PC-3 (cell line): ENCODE measurements around the gene CD80. TPM values are rescaled to one million over a fixed set of nuclear protein-coding genes. Genes with fewer than 3 reads are reported as not detected.

Source experiments
- ATAC-seq: fragments of 200-7000 bp; cut with Tn5 transposase; 2 replicates; pipeline ENCODE4 v1.9.1; 2020; ENCODE audit warnings: mild to moderate bottlenecking, moderate library complexity
- BruUV-seq: library from RNA; stranded (reverse); fragments of 400-500 nt; replicated peaks from 2 replicates; lab custom pipeline; 2021; lab: Mats Ljungman, UMichigan
- CTCF ChIA-PET: fragments of 300-600 bp; sonication (Branson Sonifier 250); formaldehyde crosslinking; loops from one replicate; lab custom pipeline; 2022; ENCODE audit warnings: antibody characterized with exemption; lab: Charles Lee
- POLR2A ChIA-PET: fragments of 300-600 bp; sonication (Branson Sonifier 250); formaldehyde crosslinking; loops from one replicate; lab custom pipeline; 2022; ENCODE audit warnings: antibody characterized with exemption; ENCODE audit not compliant: unreplicated experiment; lab: Charles Lee
- DNase-seq: peaks from one replicate; pipeline ENCODE4 v3.0.0-alpha.2; 2015
- H2AFZ ChIP-seq: fragments of 300-600 bp; sonication (generic); 2 replicates; pipeline ENCODE4 v1.6.0; 2016; ENCODE audit warnings: antibody characterized with exemption, low read length
- H3F3A ChIP-seq: fragments of 300-600 bp; sonication (generic); one replicate; pipeline ENCODE4 v1.6.0; 2017; ENCODE audit warnings: antibody characterized with exemption, low read length, control low read depth, mild to moderate bottlenecking; ENCODE audit not compliant: unreplicated experiment
- H3K27ac ChIP-seq: fragments of 300-600 bp; sonication (generic); 2 replicates; pipeline ENCODE4 v1.5.1; 2016; ENCODE audit warnings: mild to moderate bottlenecking, low read length
- H3K27me3 ChIP-seq: fragments of 300-600 bp; sonication (generic); 2 replicates; pipeline ENCODE4 v1.6.1; 2016; ENCODE audit warnings: low read length, mixed read lengths
- H3K36me3 ChIP-seq: fragments of 300-600 bp; sonication (generic); 2 replicates; pipeline ENCODE4 v1.6.1; 2016; ENCODE audit warnings: low read depth, mixed run types, low read length, mixed read lengths
- H3K4me1 ChIP-seq: fragments of 300-600 bp; sonication (generic); 2 replicates; pipeline ENCODE4 v1.5.1; 2016; ENCODE audit warnings: low read length; ENCODE audit not compliant: insufficient read depth
- H3K4me2 ChIP-seq: fragments of 300-600 bp; sonication (generic); 2 replicates; pipeline ENCODE4 v1.6.0; 2016; ENCODE audit warnings: low read length
- H3K4me3 ChIP-seq: fragments of 300-600 bp; sonication (generic); 2 replicates; pipeline ENCODE4 v1.5.1; 2016; ENCODE audit warnings: mild to moderate bottlenecking, low read length, mixed read lengths
- H3K79me2 ChIP-seq: fragments of 300-600 bp; sonication (generic); 2 replicates; pipeline ENCODE4 v1.6.1; 2017; ENCODE audit warnings: low read length, mixed read lengths
- H3K9ac ChIP-seq: fragments of 300-600 bp; sonication (generic); 2 replicates; pipeline ENCODE4 v1.6.0; 2016; ENCODE audit warnings: mild to moderate bottlenecking, low read length
- H3K9me2 ChIP-seq: fragments of 300-600 bp; sonication (generic); replicated peaks from 2 replicates; pipeline ENCODE4 v1.6.1; 2016; ENCODE audit warnings: mixed run types, low read length, mixed read lengths
- H3K9me3 ChIP-seq: fragments of 300-600 bp; sonication (generic); 2 replicates; pipeline ENCODE4 v1.6.1; 2016; ENCODE audit warnings: low read length, mixed read lengths
- H4K20me1 ChIP-seq: fragments of 300-600 bp; sonication (generic); 2 replicates; pipeline ENCODE4 v1.6.1; 2016; ENCODE audit warnings: low read length, mixed read lengths
- EZH2 ChIP-seq: fragments of 300-600 bp; sonication (generic); IDR thresholded peaks from one replicate; pipeline ENCODE4 v1.6.1; 2017; ENCODE audit warnings: antibody characterized with exemption, mild to moderate bottlenecking, low read length; ENCODE audit not compliant: unreplicated experiment
- EZH2phosphoT487 ChIP-seq: fragments of 300-600 bp; sonication (generic); IDR thresholded peaks from 2 replicates; pipeline ENCODE4 v1.6.1; 2018; ENCODE audit warnings: mild to moderate bottlenecking, antibody characterized with exemption, low read length, borderline replicate concordance
- intact Hi-C: fragments of 100-400 bp; cut with micrococcal nuclease; formaldehyde crosslinking; loops from 2 replicates; pipeline ENCODE4 v1.9.0; 2023
- total RNA-seq: library from RNA; depleted of rRNA; stranded (reverse); fragments of >200 nt; gene quantifications from 2 replicates; pipeline ENCODE4 v1.2.3, GENCODE V29; 2014
- TF ChIP-seq, protein P1 (sequence below): fragments of 300-600 bp; sonication (generic); conservative IDR thresholded peaks from 2 replicates; pipeline ENCODE4 v1.5.1; 2017; ENCODE audit warnings: antibody characterized with exemption, low read depth, mild to moderate bottlenecking, low read length

The CD80 gene
- total RNA-seq, 1 experiment from 2014 or later, result not detected

DNA sequence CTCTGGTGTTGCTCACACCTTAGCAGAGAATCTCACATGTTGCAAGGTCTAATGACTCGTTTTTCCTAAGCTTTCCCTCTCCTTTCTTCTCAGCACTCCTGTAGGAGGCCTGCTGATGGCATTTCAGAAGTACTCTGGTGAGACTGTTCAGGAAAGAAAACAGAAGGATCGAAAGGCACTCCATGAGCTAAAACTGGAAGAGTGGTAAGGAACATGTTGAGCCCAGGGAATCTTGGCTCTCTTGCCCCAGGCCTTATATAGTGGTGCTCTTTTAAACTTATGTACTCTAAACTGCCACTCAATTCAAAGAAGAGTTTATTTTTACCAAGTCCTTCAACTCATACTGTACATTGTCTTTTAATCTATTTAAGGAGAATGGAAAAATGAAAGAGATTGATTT is 42.3 kb downstream of the CD80 start:
- Histone ChIP-seq H4K20me1 (no peaks in the 10 kb centered on the region), H3K9ac (no peak overlapping the region), H3K79me2 (no peaks in the 10 kb centered on the region), H3K9me3 (no peaks in the 10 kb centered on the region), H2AFZ (no peak overlapping the region), H3K36me3 (peaks cover 74% of the 10 kb centered on the region), H3K27me3 (no peaks in the 10 kb centered on the region), H3K9me2 (no peaks in the 10 kb centered on the region), H3K27ac (no peak overlapping the region), H3K4me2 (no peak overlapping the region), H3K4me1 (no peaks in the 10 kb centered on the region), H3K4me3 (no peak overlapping the region), H3F3A (no peaks in the 10 kb centered on the region)
- DNase-seq (no peak), ATAC-seq (no peak)
- intact Hi-C loops, result no loop called here
- POLR2A ChIA-PET, result no interaction called here
- CTCF ChIA-PET, result no interaction called here
- TF ChIP-seq EZH2 (no peak), EZH2phosphoT487 (no peak)
- TF ChIP-seq, protein P1, sequence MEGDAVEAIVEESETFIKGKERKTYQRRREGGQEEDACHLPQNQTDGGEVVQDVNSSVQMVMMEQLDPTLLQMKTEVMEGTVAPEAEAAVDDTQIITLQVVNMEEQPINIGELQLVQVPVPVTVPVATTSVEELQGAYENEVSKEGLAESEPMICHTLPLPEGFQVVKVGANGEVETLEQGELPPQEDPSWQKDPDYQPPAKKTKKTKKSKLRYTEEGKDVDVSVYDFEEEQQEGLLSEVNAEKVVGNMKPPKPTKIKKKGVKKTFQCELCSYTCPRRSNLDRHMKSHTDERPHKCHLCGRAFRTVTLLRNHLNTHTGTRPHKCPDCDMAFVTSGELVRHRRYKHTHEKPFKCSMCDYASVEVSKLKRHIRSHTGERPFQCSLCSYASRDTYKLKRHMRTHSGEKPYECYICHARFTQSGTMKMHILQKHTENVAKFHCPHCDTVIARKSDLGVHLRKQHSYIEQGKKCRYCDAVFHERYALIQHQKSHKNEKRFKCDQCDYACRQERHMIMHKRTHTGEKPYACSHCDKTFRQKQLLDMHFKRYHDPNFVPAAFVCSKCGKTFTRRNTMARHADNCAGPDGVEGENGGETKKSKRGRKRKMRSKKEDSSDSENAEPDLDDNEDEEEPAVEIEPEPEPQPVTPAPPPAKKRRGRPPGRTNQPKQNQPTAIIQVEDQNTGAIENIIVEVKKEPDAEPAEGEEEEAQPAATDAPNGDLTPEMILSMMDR, result no peak
- no TSS peak for BruUV-seq

DNA sequence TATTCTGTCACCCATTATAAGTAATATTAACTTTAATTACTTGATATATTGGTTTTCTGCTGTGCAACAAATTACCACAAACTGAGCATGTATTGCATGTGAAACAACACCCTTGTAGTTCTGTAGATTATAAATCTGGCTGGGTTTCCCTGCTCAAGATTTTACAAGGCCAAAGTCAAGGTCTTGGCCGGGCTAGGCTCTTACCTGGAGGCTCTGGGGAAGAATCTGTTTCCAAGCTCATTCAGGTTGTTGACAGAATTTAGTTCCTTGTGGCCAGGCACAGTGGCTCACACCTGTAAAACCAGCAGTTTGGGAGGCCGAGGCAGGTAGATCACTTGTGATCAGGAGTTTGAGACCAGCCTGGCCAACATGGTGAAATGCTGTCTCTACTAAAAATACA is 44.8 kb downstream of the CD80 start:
- ChIA-PET CTCF (no interaction called here), POLR2A (no interaction called here)
- Histone ChIP-seq H3F3A (no peaks in the 10 kb centered on the region), H3K27me3 (no peaks in the 10 kb centered on the region), H3K27ac (no peak overlapping the region), H3K4me1 (no peaks in the 10 kb centered on the region), H3K79me2 (no peaks in the 10 kb centered on the region), H3K36me3 (peaks cover 66% of the 10 kb centered on the region), H3K4me2 (no peak overlapping the region), H2AFZ (no peak overlapping the region), H3K4me3 (no peak overlapping the region), H3K9me2 (no peaks in the 10 kb centered on the region), H4K20me1 (no peaks in the 10 kb centered on the region), H3K9ac (no peak overlapping the region), H3K9me3 (no peaks in the 10 kb centered on the region)
- BruUV-seq, result no TSS peak
- TF ChIP-seq EZH2phosphoT487 (no peak), EZH2 (no peak)
- TF ChIP-seq, protein P1, result no peak
- intact Hi-C loops, result no loop called here
- DNase-seq (no peak), ATAC-seq (no peak)

DNA sequence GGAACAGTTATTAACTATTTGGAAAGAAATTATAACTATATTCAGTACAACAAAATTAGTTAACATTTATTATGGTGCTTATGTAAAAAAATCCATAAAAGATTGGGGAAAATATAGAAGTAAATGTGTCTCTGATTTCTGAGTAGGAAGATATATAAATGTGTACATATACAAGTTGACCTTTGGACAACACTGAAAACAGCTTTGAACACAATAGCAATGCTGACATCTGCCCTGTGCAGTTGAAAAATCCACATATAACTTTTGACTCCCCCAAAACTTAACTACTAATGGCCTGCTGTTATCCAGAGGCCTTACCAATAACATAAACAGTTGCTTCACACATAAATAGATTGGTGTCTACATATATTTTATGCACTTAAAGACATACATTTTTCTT is 48.7 kb downstream of the CD80 start:
- Histone ChIP-seq H4K20me1 (no peaks in the 10 kb centered on the region), H3K4me2 (no peak overlapping the region), H2AFZ (no peak overlapping the region), H3K9ac (no peak overlapping the region), H3K79me2 (no peaks in the 10 kb centered on the region), H3K9me2 (no peaks in the 10 kb centered on the region), H3K4me3 (no peak overlapping the region), H3K9me3 (no peaks in the 10 kb centered on the region), H3K4me1 (no peaks in the 10 kb centered on the region), H3K27me3 (no peaks in the 10 kb centered on the region), H3K36me3 (peaks cover 57% of the 10 kb centered on the region), H3F3A (no peaks in the 10 kb centered on the region), H3K27ac (no peak overlapping the region)
- intact Hi-C loops, result no loop called here
- no peak for ATAC-seq
- BruUV-seq, result no TSS peak
- POLR2A ChIA-PET, result no interaction called here
- DNase-seq, result no peak
- TF ChIP-seq EZH2 (no peak), EZH2phosphoT487 (no peak)
- TF ChIP-seq, protein P1, result no peak
- CTCF ChIA-PET, result no interaction called here
